Lower leg skin (tissue), 3 donors: ENCODE measurements around the gene NPW.

Experiments used
- CTCF ChIP-seq, 3 donors: fragments of 450-650 bp; IDR thresholded peaks; one replicate each; pipeline ENCODE4 v1.5.1; 2016; ENCODE audit warnings: antibody characterized with exemption in 3 of 3, mild to moderate bottlenecking in 3 of 3, moderate library complexity in 2 of 3
- POLR2A ChIP-seq, 2 donors: fragments of 450-650 bp; IDR thresholded peaks; one replicate each; pipeline ENCODE4 v1.6.1; 2016 to 2017; ENCODE audit warnings: antibody characterized with exemption in 2 of 2, mild to moderate bottlenecking in 1 of 2, moderate library complexity in 1 of 2

GRCh38 chr16:1998852-1999801 lies 20.5 kb upstream of the NPW start:
- no peak for TF ChIP-seq CTCF (IDR thresholded peaks at IDR 0.05)
- no peak for TF ChIP-seq POLR2A (IDR thresholded peaks at IDR 0.05)
